Right kidney (tissue), 1 donor: Measurements from ENCODE around the gene OTUD5.
"Not testable (repeated sequence)": the region's sequence is repeated elsewhere in the genome, so short reads cannot be mapped to it uniquely, and the experiment has no call there.

Source experiments
- DNase-seq: peaks from one replicate; pipeline ENCODE4 v3.0.0-alpha.2; 2016

OTUD5 gene

GRCh38 chrX:48890296-48890925, 67.0 kb downstream of the OTUD5 start:
- DNase-seq: no peak

- not testable (repeated sequence) for DNase-seq
Observed at GRCh38 chrX:48886586-48886985, 70.8 kb downstream of the OTUD5 start.

- DNase-seq: no peak
Observed at GRCh38 chrX:48883729-48884128, 73.7 kb downstream of the OTUD5 start.

- DNase-seq: not testable (repeated sequence)
Observed at GRCh38 chrX:48876944-48877343, 80.5 kb downstream of the OTUD5 start.
